HG03469 (cell line): ENCODE data around the gene DNAJB13.

Experiments
- ATAC-seq: cut with Tn5 transposase; IDR thresholded peaks from one replicate; pipeline ENCODE4 v1.9.1; 2021; ENCODE audit warnings: mild to moderate bottlenecking, moderate library complexity, moderate number of reproducible peaks; ENCODE audit not compliant: unreplicated experiment

The DNAJB13 gene

DNA sequence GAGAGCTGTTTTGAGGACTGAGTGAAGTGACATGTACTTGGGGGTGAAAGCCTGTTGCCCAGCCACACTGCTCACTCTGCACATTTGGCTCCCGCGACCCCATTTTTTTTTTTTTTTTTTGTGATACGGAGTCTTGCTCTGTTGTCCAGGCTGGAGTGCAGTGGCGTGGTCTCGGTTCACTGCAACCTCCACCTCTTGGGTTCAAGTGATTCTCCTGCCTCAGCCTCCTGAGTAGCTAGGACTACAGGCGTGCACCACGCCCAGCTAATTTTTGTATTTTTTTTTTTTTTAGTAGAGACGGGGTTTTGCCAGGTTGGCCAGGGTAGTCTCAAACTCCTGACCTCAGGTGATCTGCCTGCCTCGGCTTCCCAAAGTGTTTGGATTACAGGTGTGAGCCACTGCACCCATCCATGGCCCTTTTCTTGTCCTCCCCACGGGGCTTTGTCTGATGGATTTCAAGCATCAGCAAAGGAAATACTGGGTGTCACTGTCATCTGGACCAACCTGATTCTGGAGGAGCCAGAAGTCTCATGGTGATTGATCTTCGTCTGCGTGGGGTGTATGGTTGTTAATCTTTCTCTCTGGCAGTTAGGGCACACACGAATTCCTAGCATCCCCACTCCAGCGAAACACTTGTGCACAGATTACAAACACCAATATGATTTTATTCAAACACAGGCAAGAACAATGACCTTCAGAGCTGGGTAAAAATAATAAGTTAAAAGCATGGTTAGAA is 61.4 kb downstream of the DNAJB13 start:
- ATAC-seq = no peak

- no peak for ATAC-seq
Observed at GRCh38 chr11:74013141-74013540, 62.3 kb downstream of the DNAJB13 start.

GRCh38 chr11:74014880-74015279 is 64.1 kb downstream of the DNAJB13 start:
- no peak for ATAC-seq

DNA sequence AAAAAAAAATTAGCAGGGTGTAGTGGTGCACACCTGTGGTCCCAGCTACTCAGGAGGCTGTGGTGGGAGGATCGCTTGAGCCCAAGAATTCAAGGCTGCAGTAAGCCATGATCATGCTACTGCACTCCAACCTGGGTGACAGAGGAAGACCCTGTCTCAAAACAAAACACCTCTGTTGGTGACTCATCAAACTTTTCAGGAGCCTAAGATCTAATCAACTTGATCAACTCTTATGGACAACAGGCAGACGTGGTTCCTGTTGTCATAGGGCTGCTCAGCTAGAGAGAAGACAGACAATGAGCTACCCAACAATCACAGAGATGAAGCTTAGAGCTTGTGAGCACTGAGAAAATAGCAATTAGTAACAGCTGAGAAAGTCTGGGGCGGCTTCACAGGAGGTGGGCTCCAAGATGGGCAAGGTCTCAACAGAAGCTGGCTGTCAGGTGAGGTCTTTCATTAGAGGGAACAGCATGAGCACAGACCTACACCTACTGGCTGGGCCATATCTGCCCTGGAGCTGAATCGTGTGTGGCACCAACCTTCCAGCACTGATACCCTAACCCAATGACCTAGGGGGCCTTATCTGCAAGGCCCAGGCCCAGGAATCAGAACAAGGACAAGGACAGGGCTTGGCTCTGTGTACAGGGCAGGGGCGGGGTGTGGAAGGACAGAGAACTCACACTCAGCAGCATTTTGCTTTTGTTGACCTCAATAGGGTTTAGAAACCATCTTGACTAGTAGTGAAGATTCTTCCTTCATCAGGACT is 65.3 kb downstream of the DNAJB13 start:
- no peak for ATAC-seq

DNA sequence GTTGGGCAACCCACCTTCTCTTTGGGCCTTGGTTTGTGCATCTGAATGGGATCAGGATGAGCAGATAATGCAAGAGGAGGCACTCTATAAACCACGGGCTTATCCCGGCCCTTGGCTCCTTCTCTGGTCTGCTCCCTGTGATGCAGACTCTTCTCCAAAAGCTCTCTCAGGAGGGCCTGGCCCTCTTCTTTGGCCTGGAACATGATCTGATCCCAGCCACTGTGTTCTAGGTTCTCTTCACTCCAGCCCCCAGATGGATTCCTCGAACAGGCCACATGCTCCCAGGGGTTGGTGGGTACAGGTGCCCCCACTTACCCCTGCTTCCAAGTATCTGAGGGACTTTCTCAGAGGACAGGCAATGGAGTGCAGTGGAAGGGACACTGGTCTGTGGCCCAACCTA is 66.8 kb downstream of the DNAJB13 start:
- ATAC-seq = no peak

DNA sequence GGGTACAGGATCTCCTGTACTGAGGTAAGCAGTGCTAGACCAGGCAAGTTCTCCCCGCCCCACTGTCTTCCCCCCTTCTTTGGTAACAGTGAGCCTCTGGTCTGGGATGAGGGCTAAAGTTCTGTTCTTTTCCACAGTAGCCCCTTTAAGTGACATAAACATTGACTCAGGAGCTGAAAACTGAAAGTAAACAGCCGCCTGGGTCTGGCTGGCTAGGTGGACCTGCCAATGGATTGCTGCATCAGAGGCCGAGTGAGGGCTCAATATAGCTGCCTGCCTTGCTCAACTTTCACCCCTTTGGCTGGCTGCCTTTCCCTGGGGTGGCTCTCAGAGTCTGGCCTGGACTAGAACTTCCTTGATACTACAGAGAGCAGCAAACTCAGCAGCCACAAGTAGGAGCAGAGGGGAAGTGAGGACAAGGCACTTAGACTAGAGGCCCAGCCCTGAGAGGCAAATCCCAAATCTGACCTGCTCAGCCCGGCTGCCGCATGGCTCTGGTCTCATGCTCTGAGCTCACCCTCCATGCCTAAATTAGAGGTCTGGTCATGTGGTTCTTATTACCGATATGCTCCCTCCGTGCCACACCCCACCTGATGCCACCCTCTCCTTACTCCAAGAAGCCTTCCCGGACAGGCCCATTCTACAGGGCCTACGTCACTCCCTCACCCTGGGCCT is 67.6 kb downstream of the DNAJB13 start:
- ATAC-seq = no peak

DNA sequence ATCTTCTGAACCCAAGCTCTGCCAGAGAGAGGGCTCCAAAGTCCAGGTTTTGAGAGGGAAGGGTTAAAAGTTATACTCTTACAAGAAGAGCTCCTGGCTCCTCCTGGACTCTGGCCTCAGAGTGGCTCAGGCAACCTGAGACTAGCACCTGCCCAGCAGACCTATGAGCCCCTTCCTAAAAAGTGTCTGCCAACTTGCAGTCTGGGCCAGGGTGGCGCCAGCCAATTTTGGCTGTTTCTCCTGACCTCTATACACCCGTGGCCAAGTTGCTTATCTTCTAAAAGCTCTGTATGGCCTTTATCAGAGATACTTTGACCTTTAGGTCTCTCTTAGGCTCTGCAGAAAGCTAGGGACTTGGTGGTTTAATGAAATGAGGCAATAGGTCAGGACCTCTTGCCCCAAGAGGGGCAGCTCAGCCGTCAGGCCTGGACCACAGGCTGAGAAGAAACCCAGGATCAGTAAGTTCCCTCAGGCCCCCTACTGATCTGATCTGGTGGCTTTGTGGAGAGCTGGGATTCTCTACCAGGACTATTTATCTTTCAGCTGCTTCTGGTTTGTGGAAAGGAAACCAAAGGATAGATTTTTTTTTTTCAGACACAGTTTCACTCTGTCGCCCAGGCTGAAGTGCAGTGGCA is 68.4 kb downstream of the DNAJB13 start:
- no peak for ATAC-seq

DNA sequence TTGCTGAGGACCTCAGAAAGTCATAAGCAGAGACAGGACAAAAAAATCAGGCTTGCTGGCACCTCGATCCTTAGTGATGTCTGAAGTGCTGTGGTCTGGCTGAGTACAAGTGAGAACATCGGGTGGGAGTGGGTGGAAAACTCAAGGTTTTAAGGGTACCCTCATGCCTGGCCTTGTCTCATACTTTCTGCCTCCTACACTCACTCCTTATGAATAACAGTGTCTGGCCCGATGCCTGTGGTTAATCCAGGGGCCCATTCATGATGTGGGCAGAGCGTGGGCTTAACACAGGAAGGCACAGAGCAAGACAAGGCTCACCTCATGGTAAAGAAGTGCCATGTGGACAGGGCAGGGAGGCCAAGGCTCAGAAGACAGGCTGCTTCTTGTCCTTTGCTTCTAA is 69.0 kb downstream of the DNAJB13 start:
- no peak for ATAC-seq
